Spleen (tissue), 11 donors: Measurements from ENCODE around the gene TBPL1. TPM values are rescaled to one million over a fixed set of nuclear protein-coding genes. Genes with fewer than 3 reads are reported as not detected.

ENCODE experiments used
- DNase-seq: peaks from one replicate; pipeline ENCODE4 v3.0.0-alpha.2; 2020
- H3K27ac ChIP-seq, 8 donors: fragments of 200-600 bp; sonication (generic) in 7 of 8; 1 replicate in 4 of 8; 2 replicates in 4 of 8; pipeline versions ENCODE4 v1.5.0 to v1.8.0; 2016 to 2021; ENCODE audit warnings: inconsistent platforms in 4 of 8, mild to moderate bottlenecking in 4 of 8, moderate library complexity in 1 of 8
- H3K27me3 ChIP-seq, 7 donors: fragments of 200-600 bp; sonication (generic) in 6 of 7; replicated peaks in 1 of 7; 1 replicate in 4 of 7; 2 replicates in 3 of 7; pipeline versions ENCODE4 v1.5.0 to v1.8.0; 2016 to 2021; ENCODE audit warnings: inconsistent platforms in 3 of 7, mild to moderate bottlenecking in 1 of 7
- H3K36me3 ChIP-seq, 6 donors: fragments of 200-600 bp; sonication (generic) in 5 of 6; 1 replicate in 4 of 6; 2 replicates in 2 of 6; pipeline versions ENCODE4 v1.5.0 to v1.8.0; 2016 to 2021; ENCODE audit warnings: inconsistent platforms in 2 of 6
- H3K4me1 ChIP-seq, 6 donors: fragments of 200-600 bp; sonication (generic) in 5 of 6; 1 replicate in 3 of 6; 2 replicates in 3 of 6; pipeline versions ENCODE4 v1.5.0 to v1.8.0; 2016 to 2021; ENCODE audit warnings: inconsistent platforms in 3 of 6
- H3K4me3 ChIP-seq, 8 donors: fragments of 200-600 bp; sonication (generic) in 7 of 8; 1 replicate in 4 of 8; 2 replicates in 4 of 8; pipeline versions ENCODE4 v1.5.0 to v1.8.0; 2016 to 2021; ENCODE audit warnings: inconsistent platforms in 4 of 8, mild to moderate bottlenecking in 4 of 8, moderate library complexity in 2 of 8
- H3K9me3 ChIP-seq, 8 donors: fragments of 200-600 bp; sonication (generic) in 7 of 8; 1 replicate in 4 of 8; 2 replicates in 4 of 8; pipeline versions ENCODE4 v1.5.0 to v1.8.0; 2016 to 2021; ENCODE audit warnings: inconsistent platforms in 4 of 8
- POLR2A ChIP-seq, 3 donors: fragments of 450-650 bp; IDR thresholded peaks; one replicate each; pipeline ENCODE4 v1.5.1; 2017; ENCODE audit warnings: antibody characterized with exemption in 3 of 3, mild to moderate bottlenecking in 1 of 3
- POLR2AphosphoS5 ChIP-seq, 3 donors: sonication (generic); formaldehyde crosslinking; IDR thresholded peaks; one replicate each; pipeline ENCODE4 v1.5.1; 2017; ENCODE audit warnings: antibody characterized with exemption in 3 of 3
- WGBS, 5 donors: extraction: QIAGEN DNeasy Blood & Tissue Kit in 3 of 5; methylation state at CpG; one replicate each; pipeline versions ENCODE4 v1.1.5 to v1.1.7; 2013 to 2018; 5-methylcytosine and 5-hydroxymethylcytosine counted together
- intact Hi-C: fragments of 100-400 bp; cut with DNase I; formaldehyde crosslinking; loops from one replicate; pipeline ENCODE4 v1.15.0; 2023; ENCODE audit warnings: low total_unique reads
- polyA plus RNA-seq, 3 donors: library from polyadenylated mRNA; stranded (reverse); fragments of 200-250 nt; gene quantifications; one replicate each; pipeline ENCODE4 v1.2.1, GENCODE V29; 2013
- total RNA-seq, 7 donors: library from RNA; depleted of rRNA in 3 of 7; stranded (reverse); fragments of >200 nt in 3 of 7; fragmentation: NEBNext Ultra II Directional in 4 of 7; extraction: Animal tissue kit (Norgen Biotek cat#: 25700) in 4 of 7; gene quantifications; one replicate each; pipeline versions ENCODE4 v1.1.0 to v1.2.1, GENCODE V29; 2016 to 2021
- TF ChIP-seq, protein P1 (sequence below), 11 experiments: fragments of 200-600 bp in 7 of 11; fragments of 450-650 bp in 4 of 11; sonication (generic) in 4 of 11; IDR thresholded peaks in 8 of 11; conservative IDR thresholded peaks in 3 of 11; 1 replicate in 7 of 11; 2 replicates in 4 of 11; pipeline versions ENCODE4 v1.4.0 to v1.8.0; 2016 to 2021; ENCODE audit warnings: antibody characterized with exemption in 11 of 11, inconsistent platforms in 4 of 11, mild to moderate bottlenecking in 1 of 11
- donor health status: healthy with polysubstance abuse.
- donor health status: DM: no; HTN: no; CAD: no; lungs with moderate emphysema.
- donor health status: DM: no; HTN: no; CAD: no.
- donor health status: Bipolar disorder and iron deficiency.
- donor health status: healthy.
- donor health status: DM: no; HTN: no; CAD: no.
- donor health status: DM: yes; HTN: yes; CAD: no.

TBPL1 gene
- total and polyA plus RNA-seq, 10 donors, result 17.0 to 33.3 (median 27.6) TPM

DNA sequence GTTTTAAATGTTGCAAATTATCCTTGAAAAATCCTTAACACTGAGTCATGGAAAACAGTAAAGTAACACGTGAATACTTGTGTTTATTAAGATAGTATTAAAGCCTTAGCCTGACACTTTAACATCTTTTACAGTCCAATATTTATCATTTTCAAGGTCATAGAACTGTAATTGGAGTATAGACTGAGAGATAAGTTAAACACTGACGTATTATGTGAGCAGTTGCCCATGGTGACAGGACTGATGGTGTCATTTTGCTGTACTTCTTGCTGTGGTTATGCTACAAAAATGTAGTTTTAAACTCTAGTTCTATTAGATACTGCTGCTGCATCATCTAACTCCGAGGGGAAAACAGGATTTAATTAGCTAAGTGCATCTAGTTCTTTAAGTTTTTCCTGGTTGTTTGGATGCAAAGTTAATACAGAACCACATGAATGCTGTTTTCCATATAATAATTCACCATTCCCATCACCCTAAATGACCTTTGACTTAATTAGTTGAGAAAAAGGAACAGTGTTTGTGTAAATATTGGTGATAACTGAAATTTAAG is 61.6 kb downstream of the TBPL1 start:
- no peak overlapping the region for H3K27ac ChIP-seq
- no peaks in the 10 kb centered on the region for H3K9me3 ChIP-seq
- TF ChIP-seq POLR2AphosphoS5 (IDR thresholded peaks at IDR 0.05), result no peak
- no peak for TF ChIP-seq POLR2A (IDR thresholded peaks at IDR 0.05)
- TF ChIP-seq, protein P1, sequence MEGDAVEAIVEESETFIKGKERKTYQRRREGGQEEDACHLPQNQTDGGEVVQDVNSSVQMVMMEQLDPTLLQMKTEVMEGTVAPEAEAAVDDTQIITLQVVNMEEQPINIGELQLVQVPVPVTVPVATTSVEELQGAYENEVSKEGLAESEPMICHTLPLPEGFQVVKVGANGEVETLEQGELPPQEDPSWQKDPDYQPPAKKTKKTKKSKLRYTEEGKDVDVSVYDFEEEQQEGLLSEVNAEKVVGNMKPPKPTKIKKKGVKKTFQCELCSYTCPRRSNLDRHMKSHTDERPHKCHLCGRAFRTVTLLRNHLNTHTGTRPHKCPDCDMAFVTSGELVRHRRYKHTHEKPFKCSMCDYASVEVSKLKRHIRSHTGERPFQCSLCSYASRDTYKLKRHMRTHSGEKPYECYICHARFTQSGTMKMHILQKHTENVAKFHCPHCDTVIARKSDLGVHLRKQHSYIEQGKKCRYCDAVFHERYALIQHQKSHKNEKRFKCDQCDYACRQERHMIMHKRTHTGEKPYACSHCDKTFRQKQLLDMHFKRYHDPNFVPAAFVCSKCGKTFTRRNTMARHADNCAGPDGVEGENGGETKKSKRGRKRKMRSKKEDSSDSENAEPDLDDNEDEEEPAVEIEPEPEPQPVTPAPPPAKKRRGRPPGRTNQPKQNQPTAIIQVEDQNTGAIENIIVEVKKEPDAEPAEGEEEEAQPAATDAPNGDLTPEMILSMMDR (IDR thresholded peaks at IDR 0.05 in 8 of 11, conservative IDR thresholded peaks at IDR 0.05 in 3 of 11), result no peak
- intact Hi-C loops, result no loop called here
- no peak overlapping the region for H3K4me3 ChIP-seq
- WGBS, 5 donors, result 70 to 82% (median 77%) methylated on average over 3 of the region's 3 CpGs
- H3K36me3 ChIP-seq, result no peaks in the 10 kb centered on the region
- H3K4me1 ChIP-seq, result no peaks in the 10 kb centered on the region
- no peak for DNase-seq
- H3K27me3 ChIP-seq, result no peaks in the 10 kb centered on the region

DNA sequence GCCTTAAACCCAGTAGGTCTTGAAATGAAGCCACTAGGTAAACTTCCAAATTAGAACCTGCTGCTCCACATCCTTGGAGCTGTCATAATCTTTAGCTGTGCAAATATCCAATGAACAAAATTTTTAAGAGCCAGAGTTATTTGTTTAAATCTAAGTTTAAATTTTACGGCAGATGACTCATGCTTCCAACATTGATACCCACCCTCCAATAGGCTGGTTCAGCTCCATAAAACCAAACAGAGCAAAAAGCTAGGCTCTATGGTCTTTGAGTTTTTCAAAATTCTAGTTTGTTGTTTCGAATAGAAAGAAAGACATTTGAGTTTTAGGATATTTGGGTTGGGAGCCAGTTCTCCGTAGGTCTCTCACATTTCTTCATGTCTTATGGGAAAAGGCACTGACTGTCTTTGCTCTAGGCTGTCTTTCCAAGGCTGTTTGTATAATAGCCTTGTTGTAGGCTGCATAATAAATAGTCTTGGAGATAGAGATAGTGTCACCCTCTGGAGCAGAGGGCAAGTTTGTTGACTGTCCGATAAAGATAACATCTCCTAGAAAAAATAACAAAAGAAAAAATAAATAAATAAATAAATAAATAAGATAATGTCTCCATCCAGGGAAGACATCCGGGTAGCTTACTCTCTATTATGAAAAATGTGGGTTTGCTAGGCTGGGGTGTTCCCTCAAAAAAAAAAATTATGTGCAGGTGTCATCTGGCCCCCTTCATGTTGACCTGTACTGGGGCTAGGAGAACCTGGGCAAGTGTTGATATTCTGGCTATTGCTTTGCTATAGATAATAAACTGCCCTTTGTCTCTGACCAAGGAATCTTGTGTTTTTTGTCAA is 62.9 kb downstream of the TBPL1 start:
- Histone ChIP-seq H3K9me3 (no peaks in the 10 kb centered on the region), H3K27ac (no peak overlapping the region), H3K36me3 (no peaks in the 10 kb centered on the region), H3K4me3 (no peak overlapping the region), H3K27me3 (no peaks in the 10 kb centered on the region), H3K4me1 (no peaks in the 10 kb centered on the region)
- WGBS, 5 donors, result 78 to 90% (median 85%) methylated on average over 5 of the region's 5 CpGs
- DNase-seq, result no peak
- intact Hi-C loops, result no loop called here
- TF ChIP-seq POLR2AphosphoS5 (IDR thresholded peaks at IDR 0.05) (no peak), POLR2A (IDR thresholded peaks at IDR 0.05) (no peak)
- TF ChIP-seq, protein P1 (IDR thresholded peaks at IDR 0.05 in 8 of 11, conservative IDR thresholded peaks at IDR 0.05 in 3 of 11), result no peak

DNA sequence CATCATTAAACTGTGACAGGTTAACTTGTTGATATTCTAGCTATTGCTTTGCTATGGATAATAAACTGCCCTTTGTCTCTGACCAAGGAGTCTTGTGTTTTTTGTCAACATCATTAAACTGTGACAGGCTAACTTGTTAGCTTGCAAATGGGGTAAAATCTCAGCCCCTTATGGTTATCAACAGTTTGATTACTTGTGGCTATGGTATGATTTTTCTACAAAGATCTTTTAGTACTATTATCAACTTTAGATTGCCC is 63.5 kb downstream of the TBPL1 start:
- Histone ChIP-seq H3K4me3 (no peak overlapping the region), H3K27ac (no peak overlapping the region), H3K36me3 (no peaks in the 10 kb centered on the region), H3K27me3 (no peaks in the 10 kb centered on the region), H3K4me1 (peaks cover 0 to under 1% (median 0%) of the 10 kb centered on the region in 6 donors), H3K9me3 (no peaks in the 10 kb centered on the region)
- DNase-seq, result no peak
- no peak for TF ChIP-seq POLR2A (IDR thresholded peaks at IDR 0.05)
- no peak for TF ChIP-seq POLR2AphosphoS5 (IDR thresholded peaks at IDR 0.05)
- TF ChIP-seq, protein P1 (IDR thresholded peaks at IDR 0.05 in 8 of 11, conservative IDR thresholded peaks at IDR 0.05 in 3 of 11), result no peak
- intact Hi-C loops, result no loop called here

DNA sequence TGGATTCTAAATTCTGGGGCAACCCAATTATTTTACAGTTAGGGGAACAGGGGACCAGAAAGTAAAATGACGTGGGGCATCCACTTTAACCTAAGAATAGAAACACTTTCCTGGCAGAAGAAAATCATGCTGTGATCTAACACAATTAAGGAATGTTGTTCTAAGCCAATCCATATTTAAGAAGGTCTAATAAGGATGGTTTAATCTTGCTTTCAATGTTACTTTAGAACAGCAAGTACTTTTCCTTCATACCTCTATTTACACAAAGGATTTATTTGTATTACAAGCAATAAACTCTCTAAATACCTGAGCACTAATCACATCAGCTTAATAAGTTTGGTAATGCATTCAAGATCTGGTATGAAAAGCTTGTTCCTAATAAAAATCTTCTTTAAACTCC is 67.0 kb downstream of the TBPL1 start:
- H3K9me3 ChIP-seq, result no peaks in the 10 kb centered on the region
- no peaks in the 10 kb centered on the region for H3K36me3 ChIP-seq
- no peaks in the 10 kb centered on the region for H3K27me3 ChIP-seq
- no peak overlapping the region for H3K27ac ChIP-seq
- DNase-seq, result no peak
- peaks cover 0 to 5% (median 0%) of the 10 kb centered on the region in 6 donors for H3K4me1 ChIP-seq
- intact Hi-C loops, result no loop called here
- H3K4me3 ChIP-seq, result no peak overlapping the region
- no peak for TF ChIP-seq POLR2A (IDR thresholded peaks at IDR 0.05)
- TF ChIP-seq, protein P1 (IDR thresholded peaks at IDR 0.05 in 8 of 11, conservative IDR thresholded peaks at IDR 0.05 in 3 of 11), result no peak
- no peak for TF ChIP-seq POLR2AphosphoS5 (IDR thresholded peaks at IDR 0.05)
- WGBS, 5 donors, result 54 to 84% (median 77%) methylated on average over 1 of the region's 1 CpG
